Measurements from ENCODE around the gene CTNNA3.

Gene CTNNA3

GRCh38 chr10:66788178-66788987 is 907.6 kb downstream of the CTNNA3 start:
- TF ChIP-seq, protein P1, sequence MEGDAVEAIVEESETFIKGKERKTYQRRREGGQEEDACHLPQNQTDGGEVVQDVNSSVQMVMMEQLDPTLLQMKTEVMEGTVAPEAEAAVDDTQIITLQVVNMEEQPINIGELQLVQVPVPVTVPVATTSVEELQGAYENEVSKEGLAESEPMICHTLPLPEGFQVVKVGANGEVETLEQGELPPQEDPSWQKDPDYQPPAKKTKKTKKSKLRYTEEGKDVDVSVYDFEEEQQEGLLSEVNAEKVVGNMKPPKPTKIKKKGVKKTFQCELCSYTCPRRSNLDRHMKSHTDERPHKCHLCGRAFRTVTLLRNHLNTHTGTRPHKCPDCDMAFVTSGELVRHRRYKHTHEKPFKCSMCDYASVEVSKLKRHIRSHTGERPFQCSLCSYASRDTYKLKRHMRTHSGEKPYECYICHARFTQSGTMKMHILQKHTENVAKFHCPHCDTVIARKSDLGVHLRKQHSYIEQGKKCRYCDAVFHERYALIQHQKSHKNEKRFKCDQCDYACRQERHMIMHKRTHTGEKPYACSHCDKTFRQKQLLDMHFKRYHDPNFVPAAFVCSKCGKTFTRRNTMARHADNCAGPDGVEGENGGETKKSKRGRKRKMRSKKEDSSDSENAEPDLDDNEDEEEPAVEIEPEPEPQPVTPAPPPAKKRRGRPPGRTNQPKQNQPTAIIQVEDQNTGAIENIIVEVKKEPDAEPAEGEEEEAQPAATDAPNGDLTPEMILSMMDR (IDR thresholded peaks at IDR 0.05; ENCODE audit: low read depth, low read length, poor library complexity, severe bottlenecking), result no peak
- TF ChIP-seq EZH2phosphoT487 (IDR thresholded peaks at IDR 0.05; ENCODE audit: borderline replicate concordance, low read length), result no peak
- Histone ChIP-seq H3K9me3 (ENCODE audit: control insufficient read depth, insufficient read depth, low read length) (no peaks in the 10 kb centered on the region), H3K79me2 (ENCODE audit: control insufficient read depth, low read length) (no peaks in the 10 kb centered on the region), H3K4me3 (ENCODE audit: low read length) (no peak overlapping the region), H3K36me3 (ENCODE audit: control insufficient read depth, low read length) (no peaks in the 10 kb centered on the region), H3K4me2 (ENCODE audit: low read length) (no peak overlapping the region), H3K27me3 (ENCODE audit: control insufficient read depth, low read length) (no peaks in the 10 kb centered on the region), H4K20me1 (ENCODE audit: control insufficient read depth, insufficient read depth, low read depth, low read length) (no peaks in the 10 kb centered on the region), H3K4me1 (ENCODE audit: control insufficient read depth, low read length) (no peaks in the 10 kb centered on the region), H3K9me2 (replicated peaks; ENCODE audit: control insufficient read depth, low read length) (no peaks in the 10 kb centered on the region), H3F3A (ENCODE audit: control insufficient read depth, insufficient read depth) (no peaks in the 10 kb centered on the region), H3K27ac (ENCODE audit: low read depth, low read length) (no peak overlapping the region)

- Histone ChIP-seq H3K79me2 (ENCODE audit: control insufficient read depth, low read length) (no peaks in the 10 kb centered on the region), H3F3A (ENCODE audit: control insufficient read depth, insufficient read depth) (no peaks in the 10 kb centered on the region), H3K9me2 (replicated peaks; ENCODE audit: control insufficient read depth, low read length) (no peaks in the 10 kb centered on the region), H4K20me1 (ENCODE audit: control insufficient read depth, insufficient read depth, low read depth, low read length) (no peaks in the 10 kb centered on the region), H3K4me1 (ENCODE audit: control insufficient read depth, low read length) (no peaks in the 10 kb centered on the region), H3K27ac (ENCODE audit: low read depth, low read length) (no peak overlapping the region), H3K36me3 (ENCODE audit: control insufficient read depth, low read length) (no peaks in the 10 kb centered on the region), H3K27me3 (ENCODE audit: control insufficient read depth, low read length) (no peaks in the 10 kb centered on the region), H3K4me3 (ENCODE audit: low read length) (no peak overlapping the region), H3K9me3 (ENCODE audit: control insufficient read depth, insufficient read depth, low read length) (no peaks in the 10 kb centered on the region), H3K4me2 (ENCODE audit: low read length) (no peak overlapping the region)
- no peak for TF ChIP-seq EZH2phosphoT487 (IDR thresholded peaks at IDR 0.05; ENCODE audit: borderline replicate concordance, low read length)
- TF ChIP-seq, protein P1 (IDR thresholded peaks at IDR 0.05; ENCODE audit: low read depth, low read length, poor library complexity, severe bottlenecking), result no peak
Observed at GRCh38 chr10:66786709-66787108, 909.3 kb downstream of the CTNNA3 start.

DNA sequence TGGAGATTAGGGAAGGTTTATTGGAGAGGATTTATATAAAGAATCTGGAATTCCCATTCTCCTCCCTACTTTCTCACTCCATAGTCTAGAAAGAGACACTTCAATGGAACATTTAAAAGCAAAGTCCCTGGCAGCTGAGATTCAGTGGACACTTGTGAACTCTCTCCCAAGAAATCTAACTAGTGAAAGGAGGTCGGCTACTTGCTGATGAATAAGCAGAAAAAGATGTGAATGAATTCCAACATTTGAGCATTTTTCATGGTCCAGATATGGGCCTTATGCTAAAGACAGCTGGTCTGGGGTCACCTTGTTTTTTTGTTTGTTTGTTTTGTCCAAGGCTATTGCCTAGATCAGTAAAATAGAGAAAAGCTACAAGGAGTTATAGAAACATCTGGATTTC is 911.2 kb downstream of the CTNNA3 start:
- Histone ChIP-seq H3K36me3 (ENCODE audit: control insufficient read depth, low read length) (no peaks in the 10 kb centered on the region), H3K9me3 (ENCODE audit: control insufficient read depth, insufficient read depth, low read length) (no peaks in the 10 kb centered on the region), H3K4me1 (ENCODE audit: control insufficient read depth, low read length) (no peaks in the 10 kb centered on the region), H3K79me2 (ENCODE audit: control insufficient read depth, low read length) (no peaks in the 10 kb centered on the region), H3K4me2 (ENCODE audit: low read length) (no peak overlapping the region), H3K4me3 (ENCODE audit: low read length) (no peak overlapping the region), H3F3A (ENCODE audit: control insufficient read depth, insufficient read depth) (no peaks in the 10 kb centered on the region), H3K27ac (ENCODE audit: low read depth, low read length) (no peak overlapping the region), H3K27me3 (ENCODE audit: control insufficient read depth, low read length) (no peaks in the 10 kb centered on the region), H3K9me2 (replicated peaks; ENCODE audit: control insufficient read depth, low read length) (no peaks in the 10 kb centered on the region), H4K20me1 (ENCODE audit: control insufficient read depth, insufficient read depth, low read depth, low read length) (no peaks in the 10 kb centered on the region)
- no peak for TF ChIP-seq EZH2phosphoT487 (IDR thresholded peaks at IDR 0.05; ENCODE audit: borderline replicate concordance, low read length)
- TF ChIP-seq, protein P1 (IDR thresholded peaks at IDR 0.05; ENCODE audit: low read depth, low read length, poor library complexity, severe bottlenecking), result no peak

All from DOHH2 (cell line).